HepG2 (cell line): ENCODE results near the gene OTOGL. TPM values are rescaled to one million over a fixed set of nuclear protein-coding genes. Genes with fewer than 3 reads are reported as not detected.

Experiments
- ATAC-seq: fragments of 200-7000 bp; cut with Tn5 transposase; 3 replicates; pipeline ENCODE4 v1.9.1; 2020; ENCODE audit warnings: mild to moderate bottlenecking, moderate library complexity
- BruUV-seq: library from RNA; stranded (reverse); fragments of 400-500 nt; replicated peaks from 2 replicates; lab custom pipeline; 2021; lab: Mats Ljungman, UMichigan
- CTCF ChIA-PET: fragments of 300-600 bp; formaldehyde crosslinking; extraction: SDS; loops from one replicate; lab custom pipeline; 2021; ENCODE audit warnings: low total read pairs, inconsistent platforms, low intra/inter-chr PET ratio; lab: Yijun Ruan, JAX
- POLR2A ChIA-PET: fragments of 350-600 bp; sonication (Branson Sonifier 250); formaldehyde crosslinking; loops from one replicate; lab custom pipeline; 2020; ENCODE audit warnings: antibody characterized with exemption, inconsistent platforms; lab: Yijun Ruan, JAX
- DNase-seq: peaks from one replicate; pipeline ENCODE4 v3.0.0-alpha.2; 2015; ENCODE audit warnings: low spot score
- FAIRE-seq: peaks from 3 replicates; lab custom pipeline; 2011; peaks lifted over from hg19 to GRCh38; lab: Jason Lieb, UNC
- H2AFZ ChIP-seq: one replicate; pipeline ENCODE4 v1.6.1; 2011; ENCODE audit warnings: low read length, inconsistent platforms
- H3K27ac ChIP-seq: fragments of 300-600 bp; 3 replicates; pipeline ENCODE4 v1.8.0; 2011; ENCODE audit warnings: mixed run types, mild to moderate bottlenecking, mixed read lengths, low read length, inconsistent platforms; ENCODE audit not compliant: insufficient read depth; ENCODE audit errors: extremely low read length
- H3K27me3 ChIP-seq, 2 experiments: fragments of 200-600 bp in 1 of 2; 2 replicates in 1 of 2; 3 replicates in 1 of 2; pipeline versions ENCODE4 v1.6.0 to v1.8.0; 2011; ENCODE audit warnings: low read length in 2 of 2, mild to moderate bottlenecking in 2 of 2, moderate library complexity in 2 of 2, inconsistent platforms in 1 of 2; ENCODE audit not compliant: insufficient read depth in 2 of 2, control insufficient read depth in 1 of 2
- H3K36me3 ChIP-seq, 2 experiments: fragments of 200-600 bp in 1 of 2; replicated peaks in 1 of 2; 2 replicates in 1 of 2; 3 replicates in 1 of 2; pipeline versions ENCODE4 v1.5.1 to v1.8.0; 2011; ENCODE audit warnings: low read length in 2 of 2, inconsistent platforms in 1 of 2; ENCODE audit not compliant: insufficient read depth in 2 of 2, control insufficient read depth in 1 of 2
- H3K4me1 ChIP-seq: 2 replicates; pipeline ENCODE4 v1.5.1; 2012; ENCODE audit warnings: low read length, inconsistent platforms; ENCODE audit not compliant: insufficient read depth
- H3K4me2 ChIP-seq: 2 replicates; pipeline ENCODE4 v1.6.0; 2011; ENCODE audit warnings: low read depth, low read length, inconsistent platforms
- H3K4me3 ChIP-seq, 3 experiments: fragments of 200-600 bp in 1 of 3; sonication (generic), shearing (Covaris generic) in 1 of 3; replicated peaks in 1 of 3; 2 replicates each; pipeline ENCODE4 v1.5.1; 2011 to 2016; ENCODE audit warnings: low read length in 3 of 3, inconsistent platforms in 2 of 3, low read depth in 2 of 3, mild to moderate bottlenecking in 2 of 3, control low read depth in 1 of 3, mixed read lengths in 1 of 3; ENCODE audit not compliant: insufficient read depth in 1 of 3
- H3K79me2 ChIP-seq: one replicate; pipeline ENCODE4 v1.6.1; 2011; ENCODE audit warnings: low read length, inconsistent platforms; ENCODE audit not compliant: insufficient read depth
- H3K9ac ChIP-seq: 2 replicates; pipeline ENCODE4 v1.6.0; 2011; ENCODE audit warnings: mild to moderate bottlenecking, low read depth, low read length, inconsistent platforms; ENCODE audit not compliant: insufficient read depth
- H3K9me3 ChIP-seq: 2 replicates; pipeline ENCODE4 v1.5.1; 2012; ENCODE audit warnings: mild to moderate bottlenecking, low read length
- H4K20me1 ChIP-seq: 2 replicates; pipeline ENCODE4 v1.6.0; 2011; ENCODE audit warnings: inconsistent platforms, mild to moderate bottlenecking, low read length, moderate library complexity; ENCODE audit not compliant: insufficient read depth
- CAMTA2 ChIP-seq: sonication (generic); formaldehyde crosslinking; IDR thresholded peaks from 2 replicates; pipeline ENCODE4 v1.4.0; 2020; ENCODE audit warnings: mild to moderate bottlenecking, missing genetic modification reagents, borderline replicate concordance
- FOXA3 ChIP-seq: IDR thresholded peaks from 2 replicates; pipeline ENCODE4 v1.6.1; 2016; ENCODE audit warnings: missing genetic modification reagents, missing compliant biosample characterization
- HMG20A ChIP-seq: IDR thresholded peaks from 2 replicates; pipeline ENCODE4 v1.6.1; 2016; ENCODE audit warnings: borderline replicate concordance
- KDM1A ChIP-seq: IDR thresholded peaks from 2 replicates; pipeline ENCODE4 v1.6.1; 2016; ENCODE audit warnings: missing compliant biosample characterization
- ZNF382 ChIP-seq: sonication (generic); formaldehyde crosslinking; IDR thresholded peaks from 2 replicates; pipeline ENCODE4 v1.5.0; 2020; ENCODE audit warnings: missing genetic modification reagents, mild to moderate bottlenecking, borderline replicate concordance
- WGBS: methylation state at CpG from one replicate; pipeline ENCODE4 v1.1.6; 2017; ENCODE audit warnings: low lambda C conversion rate; 5-methylcytosine and 5-hydroxymethylcytosine counted together
- in situ Hi-C: cut with HindIII; loops from 2 replicates; pipeline ENCODE4 v1.10.0; 2017; ENCODE audit warnings: low pct_unique_long_range_greater_than_20kb; ENCODE audit not compliant: extremely low pct_ligation_motif_present
- intact Hi-C: fragments of 100-400 bp; cut with micrococcal nuclease; formaldehyde crosslinking; loops from one replicate; pipeline ENCODE4 v1.10.0; 2022; ENCODE audit not compliant: unreplicated experiment
- polyA plus RNA-seq, 8 experiments: library from polyadenylated mRNA; depleted of rRNA in 3 of 8; stranded (reverse) in 7 of 8; unstranded in 1 of 8; fragments of >200 nt; fragmentation: Illumina TruSeq in 4 of 8; extraction: Trizol in 4 of 8; gene quantifications; 2 replicates each; pipeline versions ENCODE4 v1.2.1 to v1.2.3, GENCODE V29; 2011 to 2016; ENCODE audit warnings: low read depth in 4 of 8, missing spikeins in 1 of 8, mixed read lengths in 1 of 8; ENCODE audit not compliant: insufficient read depth in 1 of 8
- total RNA-seq, 5 experiments: library from RNA; depleted of rRNA; stranded (reverse); fragments of >200 nt; fragmentation: Illumina TruSeq; extraction: Trizol; gene quantifications; 2 replicates each; pipeline ENCODE4 v1.2.3, GENCODE V29; 2016; ENCODE audit warnings: low read depth in 1 of 5
- TF ChIP-seq, protein P1 (sequence below): sonication (generic); formaldehyde crosslinking; IDR thresholded peaks from 2 replicates; pipeline ENCODE4 v1.4.0; 2020; ENCODE audit warnings: mild to moderate bottlenecking, missing genetic modification reagents
- TF ChIP-seq, protein P2 (sequence below): sonication (generic); formaldehyde crosslinking; IDR thresholded peaks from 2 replicates; pipeline ENCODE4 v1.5.1; 2020; ENCODE audit warnings: missing genetic modification reagents, mild to moderate bottlenecking, borderline replicate concordance
- TF ChIP-seq, protein P3 (sequence below): sonication (generic); formaldehyde crosslinking; IDR thresholded peaks from 2 replicates; pipeline ENCODE4 v1.8.0; 2022; ENCODE audit warnings: mild to moderate bottlenecking, missing genetic modification reagents, borderline replicate concordance

The OTOGL gene
- total and polyA plus RNA-seq, 2 of the 13 experiments (the other 11 are each of a cell fraction or from before 2014, with no cell fraction given) = not detected

GRCh38 chr12:80170915-80171314 is 71.6 kb downstream of the OTOGL start:
- no peak overlapping the region for H3K4me3 ChIP-seq
- ChIA-PET POLR2A (no interaction called here), CTCF (no interaction called here)
- no peaks in the 10 kb centered on the region for H3K27me3 ChIP-seq
- no peak overlapping the region for H3K27ac ChIP-seq
- H3K4me2 ChIP-seq = no peak overlapping the region
- H4K20me1 ChIP-seq = no peaks in the 10 kb centered on the region
- TF ChIP-seq CAMTA2 (CRISPR knock-in tag) (no peak), ZNF382 (CRISPR knock-in tag) (no peak), FOXA3 (CRISPR knock-in tag) (no peak), HMG20A (CRISPR knock-in tag) (no peak)
- TF ChIP-seq, protein P1, sequence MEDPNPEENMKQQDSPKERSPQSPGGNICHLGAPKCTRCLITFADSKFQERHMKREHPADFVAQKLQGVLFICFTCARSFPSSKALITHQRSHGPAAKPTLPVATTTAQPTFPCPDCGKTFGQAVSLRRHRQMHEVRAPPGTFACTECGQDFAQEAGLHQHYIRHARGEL (CRISPR knock-in tag) = no peak
- no peaks in the 10 kb centered on the region for H3K36me3 ChIP-seq
- no peak overlapping the region for H3K9ac ChIP-seq
- BruUV-seq = no TSS peak
- no peaks in the 10 kb centered on the region for H3K4me1 ChIP-seq
- no peak for ATAC-seq
- in situ Hi-C loops (no loop called here), intact Hi-C loops (no loop called here)
- no peak for FAIRE-seq
- no peak for DNase-seq
- H3K79me2 ChIP-seq = no peaks in the 10 kb centered on the region
- no peak overlapping the region for H2AFZ ChIP-seq
- no peaks in the 10 kb centered on the region for H3K9me3 ChIP-seq
- 6% methylated on average over 2 of the region's 2 CpGs for WGBS

DNA sequence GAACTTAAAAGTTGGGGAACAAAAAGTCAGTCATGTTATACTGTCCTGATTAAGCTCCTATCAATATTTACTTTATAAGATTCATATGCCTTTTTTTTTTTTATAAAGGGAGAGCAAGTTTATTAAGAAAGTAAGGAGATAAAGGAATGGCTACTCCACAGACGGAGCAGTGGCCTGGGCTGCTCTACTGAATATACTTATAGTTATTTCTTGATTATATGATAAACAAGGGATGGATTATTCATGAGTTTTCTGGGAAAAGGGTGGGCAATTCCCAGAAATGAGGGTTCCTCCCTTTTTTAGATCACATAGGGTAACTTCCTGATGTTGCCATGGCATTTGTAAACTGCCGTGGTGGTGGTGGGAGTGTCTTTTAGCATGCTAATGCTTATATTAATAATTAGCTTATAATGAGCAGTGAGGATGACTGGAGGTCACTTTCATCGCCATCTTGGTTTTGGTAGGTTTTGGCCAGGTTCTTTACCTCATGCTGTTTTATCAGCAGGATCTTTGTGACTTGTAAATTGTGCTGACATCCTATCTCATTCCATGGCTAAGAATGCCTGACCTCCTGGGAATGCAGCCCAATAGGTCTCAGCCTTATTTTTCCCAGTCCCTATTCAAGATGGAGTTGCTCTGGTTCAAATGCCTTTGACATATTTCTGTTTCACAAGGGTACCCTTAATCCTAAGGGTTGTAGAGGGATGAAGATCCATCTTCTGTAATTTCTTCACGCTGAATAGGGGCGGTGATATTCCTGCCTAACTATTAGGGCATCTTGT is 73.9 kb downstream of the OTOGL start:
- ATAC-seq = no peak
- H3K9ac ChIP-seq = no peak overlapping the region
- TF ChIP-seq KDM1A (CRISPR knock-in tag) = no peak
- TF ChIP-seq, protein P2, sequence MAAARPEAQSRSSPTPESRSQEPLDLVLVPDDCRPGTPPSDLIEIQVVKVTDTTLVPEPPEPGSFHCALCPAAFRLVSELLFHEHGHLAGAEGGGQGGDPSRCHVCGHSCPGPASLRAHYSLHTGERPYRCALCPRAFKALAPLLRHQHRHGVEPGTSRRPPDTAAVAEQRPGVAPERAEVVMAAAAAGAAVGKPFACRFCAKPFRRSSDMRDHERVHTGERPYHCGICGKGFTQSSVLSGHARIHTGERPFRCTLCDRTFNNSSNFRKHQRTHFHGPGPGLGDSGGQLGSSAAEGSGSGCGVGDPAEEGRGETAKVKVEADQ = no peak
- TF ChIP-seq, protein P3, sequence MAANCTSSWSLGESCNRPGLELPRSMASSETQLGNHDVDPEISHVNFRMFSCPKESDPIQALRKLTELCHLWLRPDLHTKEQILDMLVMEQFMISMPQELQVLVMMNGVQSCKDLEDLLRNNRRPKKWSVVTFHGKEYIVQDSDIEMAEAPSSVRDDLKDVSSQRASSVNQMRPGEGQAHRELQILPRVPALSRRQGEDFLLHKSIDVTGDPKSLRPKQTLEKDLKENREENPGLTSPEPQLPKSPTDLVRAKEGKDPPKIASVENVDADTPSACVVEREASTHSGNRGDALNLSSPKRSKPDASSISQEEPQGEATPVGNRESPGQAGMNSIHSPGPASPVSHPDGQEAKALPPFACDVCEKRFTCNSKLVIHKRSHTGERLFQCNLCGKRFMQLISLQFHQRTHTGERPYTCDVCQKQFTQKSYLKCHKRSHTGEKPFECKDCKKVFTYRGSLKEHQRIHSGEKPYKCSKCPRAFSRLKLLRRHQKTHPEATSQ (CRISPR knock-in tag) = no peak

More for the DNA sequence above, 73.9 kb downstream of the OTOGL start:
- H3K4me1 ChIP-seq = no peaks in the 10 kb centered on the region
- H4K20me1 ChIP-seq = no peaks in the 10 kb centered on the region
- no peak overlapping the region for H3K27ac ChIP-seq
- H3K36me3 ChIP-seq = no peaks in the 10 kb centered on the region
- H3K9me3 ChIP-seq = no peaks in the 10 kb centered on the region
- no peak for DNase-seq
- H3K4me3 ChIP-seq = no peak overlapping the region
- intact Hi-C loops = no loop called here
- POLR2A ChIA-PET = no interaction called here
- H3K27me3 ChIP-seq = no peaks in the 10 kb centered on the region
- 6% methylated on average over 5 of the region's 5 CpGs for WGBS
- in situ Hi-C loops = no loop called here
- BruUV-seq = no TSS peak
- H3K79me2 ChIP-seq = no peaks in the 10 kb centered on the region
- CTCF ChIA-PET = no interaction called here
- no peak overlapping the region for H2AFZ ChIP-seq
- no peak for FAIRE-seq
- no peak overlapping the region for H3K4me2 ChIP-seq
